Neural crest cell (in vitro differentiated cells): ENCODE data around the gene TMEM263. TPM values are rescaled to one million over a fixed set of nuclear protein-coding genes. Genes with fewer than 3 reads are reported as not detected.

Experiments used
- DNase-seq: peaks from one replicate; pipeline ENCODE4 v3.0.0; 2021; ENCODE audit warnings: low read depth, mixed read lengths, low spot score
- H3K27ac Mint-ChIP-seq: one replicate; pipeline ENCODE4 v1.8.0; 2021; ENCODE audit warnings: mild to moderate bottlenecking, mixed read lengths; ENCODE audit not compliant: unreplicated experiment
- H3K27me3 Mint-ChIP-seq: 2 replicates; pipeline ENCODE4 v1.8.0; 2021; ENCODE audit warnings: low read depth, mild to moderate bottlenecking, mixed read lengths
- H3K36me3 Mint-ChIP-seq: 2 replicates; pipeline ENCODE4 v1.8.0; 2021; ENCODE audit warnings: low read depth, mild to moderate bottlenecking, mixed read lengths
- H3K4me1 Mint-ChIP-seq: 2 replicates; pipeline ENCODE4 v1.8.0; 2021; ENCODE audit warnings: mixed read lengths
- H3K4me3 Mint-ChIP-seq: one replicate; pipeline ENCODE4 v1.8.0; 2021; ENCODE audit warnings: mild to moderate bottlenecking, mixed read lengths
- H3K9me3 Mint-ChIP-seq: 2 replicates; pipeline ENCODE4 v1.8.0; 2021; ENCODE audit warnings: mixed read lengths
- CTCF ChIP-seq: fragments of 200-600 bp; sonication (generic); conservative IDR thresholded peaks from 2 replicates; pipeline ENCODE4 v1.5.0; 2021; ENCODE audit warnings: antibody characterized with exemption, mild to moderate bottlenecking
- total RNA-seq: library from RNA; stranded (reverse); gene quantifications from 2 replicates; pipeline ENCODE4 v1.2.1, GENCODE V29; 2021

Gene TMEM263
- total RNA-seq, 1 donor from 2014 or later = 27.9 TPM

GRCh38 chr12:106957583-106957982 is 1.9 kb downstream of the TMEM263 start:
- no peak for DNase-seq
- Mint-ChIP-seq H3K4me1 (peaks cover 25% of the 10 kb centered on the region), H3K27me3 (no peaks in the 10 kb centered on the region), H3K9me3 (no peaks in the 10 kb centered on the region), H3K36me3 (no peaks in the 10 kb centered on the region), H3K4me3 (peak overlapping the region; percentile 97), H3K27ac (no peak overlapping the region)
- no peak for TF ChIP-seq CTCF

GRCh38 chr12:106960443-106960842 is 4.7 kb downstream of the TMEM263 start:
- Mint-ChIP-seq H3K4me3 (no peak overlapping the region), H3K27ac (no peak overlapping the region), H3K9me3 (no peaks in the 10 kb centered on the region), H3K4me1 (peaks cover 24% of the 10 kb centered on the region), H3K27me3 (no peaks in the 10 kb centered on the region), H3K36me3 (no peaks in the 10 kb centered on the region)
- no peak for DNase-seq
- TF ChIP-seq CTCF = no peak

- Mint-ChIP-seq H3K9me3 (no peaks in the 10 kb centered on the region), H3K27ac (no peak overlapping the region), H3K36me3 (no peaks in the 10 kb centered on the region), H3K4me1 (peaks cover 16% of the 10 kb centered on the region), H3K4me3 (no peak overlapping the region), H3K27me3 (no peaks in the 10 kb centered on the region)
- no peak for TF ChIP-seq CTCF
- no peak for DNase-seq
Observed at GRCh38 chr12:106962286-106962685, 6.6 kb downstream of the TMEM263 start.

- no peak overlapping the region for H3K27ac Mint-ChIP-seq
- DNase-seq = no peak
- H3K27me3 Mint-ChIP-seq = no peaks in the 10 kb centered on the region
- H3K9me3 Mint-ChIP-seq = no peaks in the 10 kb centered on the region
- no peak overlapping the region for H3K4me3 Mint-ChIP-seq
- no peaks in the 10 kb centered on the region for H3K36me3 Mint-ChIP-seq
- no peak for TF ChIP-seq CTCF
- peaks cover 6% of the 10 kb centered on the region for H3K4me1 Mint-ChIP-seq
Observed at GRCh38 chr12:106964526-106964925, 8.8 kb downstream of the TMEM263 start.

- DNase-seq = no peak
- no peak overlapping the region for H3K4me3 Mint-ChIP-seq
- no peaks in the 10 kb centered on the region for H3K4me1 Mint-ChIP-seq
- no peak overlapping the region for H3K27ac Mint-ChIP-seq
- no peak for TF ChIP-seq CTCF
- peaks cover 8% of the 10 kb centered on the region for H3K36me3 Mint-ChIP-seq
- H3K9me3 Mint-ChIP-seq = no peaks in the 10 kb centered on the region
- H3K27me3 Mint-ChIP-seq = no peaks in the 10 kb centered on the region
Observed at GRCh38 chr12:106971065-106971464, 15.4 kb downstream of the TMEM263 start.

- no peaks in the 10 kb centered on the region for H3K27me3 Mint-ChIP-seq
- no peaks in the 10 kb centered on the region for H3K4me1 Mint-ChIP-seq
- H3K36me3 Mint-ChIP-seq = peaks cover 10% of the 10 kb centered on the region
- no peak for DNase-seq
- no peak overlapping the region for H3K4me3 Mint-ChIP-seq
- no peaks in the 10 kb centered on the region for H3K9me3 Mint-ChIP-seq
- no peak overlapping the region for H3K27ac Mint-ChIP-seq
- TF ChIP-seq CTCF = no peak
Observed at GRCh38 chr12:106973545-106973944, 17.8 kb downstream of the TMEM263 start.
